Measurements from ENCODE around the gene UBL4A.

UBL4A gene

GRCh38 chrX:154478728-154479622 lies 7.4 kb downstream of the UBL4A start, which contains the start of gene LAGE3:
Gene LAGE3, minus strand, starts transcription at chrX:154479281. Its CDS starts 366 bp downstream, at chrX:154478915.
- DNase-seq (ENCODE audit: extremely low read depth, low read depth), result peak; percentile 67

GRCh38 chrX:154477891-154478477 lies 8.4 kb downstream of the UBL4A start:
- no peak for DNase-seq (ENCODE audit: extremely low read depth, low read depth)
- TF ChIP-seq CTCF (IDR thresholded peaks at IDR 0.05; ENCODE audit: low read depth, low read length), result no peak

More at GRCh38 chrX:154478728-154479622, 7.4 kb downstream of the UBL4A start, which contains the start of gene LAGE3:
- no peak for TF ChIP-seq CTCF (IDR thresholded peaks at IDR 0.05; ENCODE audit: low read depth, low read length)

- no peak for TF ChIP-seq CTCF (IDR thresholded peaks at IDR 0.05; ENCODE audit: low read depth, low read length)
- no peak for DNase-seq (ENCODE audit: extremely low read depth, low read depth)
Observed at GRCh38 chrX:154476821-154477220, 9.6 kb downstream of the UBL4A start.

- no peak for DNase-seq (ENCODE audit: extremely low read depth, low read depth)
Observed at GRCh38 chrX:154473683-154474082, 12.7 kb downstream of the UBL4A start.

GRCh38 chrX:154472685-154473632 lies 13.5 kb downstream of the UBL4A start:
- no peak for TF ChIP-seq CTCF (IDR thresholded peaks at IDR 0.05; ENCODE audit: low read depth, low read length)
- no peak for DNase-seq (ENCODE audit: extremely low read depth, low read depth)

More at GRCh38 chrX:154473683-154474082, 12.7 kb downstream of the UBL4A start:
- no peak for TF ChIP-seq CTCF (IDR thresholded peaks at IDR 0.05; ENCODE audit: low read depth, low read length)

- DNase-seq (ENCODE audit: extremely low read depth, low read depth), result no peak
- TF ChIP-seq CTCF (IDR thresholded peaks at IDR 0.05; ENCODE audit: low read depth, low read length), result no peak
Observed at GRCh38 chrX:154471839-154472684, 14.4 kb downstream of the UBL4A start.

Measured in AG09319 (cell line).